Parathyroid adenoma (tissue), 2 donors: Measurements from ENCODE around the gene ARHGAP24.

ENCODE experiments used
- H2AFZ ChIP-seq: fragments of 300-600 bp; sonication (generic); one replicate; pipeline ENCODE4 v1.7.0; 2017; ENCODE audit warnings: antibody characterized with exemption, mild to moderate bottlenecking
- H3K27ac ChIP-seq: fragments of 300-600 bp; sonication (generic); one replicate; pipeline ENCODE4 v1.7.0; 2017
- H3K27me3 ChIP-seq: fragments of 300-600 bp; sonication (generic); one replicate; pipeline ENCODE4 v1.7.0; 2017; ENCODE audit warnings: low read length; ENCODE audit not compliant: control insufficient read depth, insufficient read depth
- H3K36me3 ChIP-seq: fragments of 300-600 bp; sonication (generic); one replicate; pipeline ENCODE4 v1.7.0; 2017; ENCODE audit warnings: low read length; ENCODE audit not compliant: control insufficient read depth, insufficient read depth
- H3K4me1 ChIP-seq: fragments of 300-600 bp; sonication (generic); one replicate; pipeline ENCODE4 v1.7.0; 2017; ENCODE audit warnings: control low read depth
- H3K4me2 ChIP-seq: fragments of 300-600 bp; sonication (generic); one replicate; pipeline ENCODE4 v1.7.0; 2017; ENCODE audit warnings: low read length
- H3K4me3 ChIP-seq: fragments of 300-600 bp; sonication (generic); one replicate; pipeline ENCODE4 v1.7.0; 2017; ENCODE audit warnings: low read depth, low read length
- H3K79me2 ChIP-seq: fragments of 300-600 bp; sonication (generic); one replicate; pipeline ENCODE4 v1.7.0; 2017; ENCODE audit warnings: control low read depth
- H3K9ac ChIP-seq: fragments of 300-600 bp; sonication (generic); one replicate; pipeline ENCODE4 v1.7.0; 2017; ENCODE audit warnings: mild to moderate bottlenecking
- H3K9me3 ChIP-seq: fragments of 300-600 bp; sonication (generic); one replicate; pipeline ENCODE4 v1.7.0; 2017; ENCODE audit warnings: low read length; ENCODE audit not compliant: control insufficient read depth
- TF ChIP-seq, protein P1 (sequence below): fragments of 300-600 bp; sonication (generic); IDR thresholded peaks from one replicate; pipeline ENCODE4 v1.7.0; 2017; ENCODE audit warnings: antibody characterized with exemption, mild to moderate bottlenecking
- donor health status: primary hyperparathyroidism.

The ARHGAP24 gene

DNA sequence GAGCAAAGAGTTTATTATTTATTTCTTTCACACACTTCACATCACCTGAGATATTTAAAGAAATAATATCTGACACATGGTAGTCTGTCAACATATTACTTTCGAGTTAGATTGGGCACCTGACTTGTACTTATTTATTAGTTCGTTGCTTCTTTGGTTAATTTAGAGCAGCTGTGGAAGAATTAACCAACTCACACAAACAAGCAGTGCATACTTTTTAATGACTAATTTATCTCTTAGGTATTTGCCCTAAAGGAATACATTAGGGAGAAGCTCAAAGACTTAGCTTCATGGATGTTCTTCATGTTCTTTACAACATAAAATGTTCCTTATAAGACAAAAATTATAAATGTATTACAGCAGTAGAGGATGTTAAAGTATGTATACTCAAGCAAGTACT, 242.9 kb downstream of the ARHGAP24 start:
- TF ChIP-seq, protein P1, sequence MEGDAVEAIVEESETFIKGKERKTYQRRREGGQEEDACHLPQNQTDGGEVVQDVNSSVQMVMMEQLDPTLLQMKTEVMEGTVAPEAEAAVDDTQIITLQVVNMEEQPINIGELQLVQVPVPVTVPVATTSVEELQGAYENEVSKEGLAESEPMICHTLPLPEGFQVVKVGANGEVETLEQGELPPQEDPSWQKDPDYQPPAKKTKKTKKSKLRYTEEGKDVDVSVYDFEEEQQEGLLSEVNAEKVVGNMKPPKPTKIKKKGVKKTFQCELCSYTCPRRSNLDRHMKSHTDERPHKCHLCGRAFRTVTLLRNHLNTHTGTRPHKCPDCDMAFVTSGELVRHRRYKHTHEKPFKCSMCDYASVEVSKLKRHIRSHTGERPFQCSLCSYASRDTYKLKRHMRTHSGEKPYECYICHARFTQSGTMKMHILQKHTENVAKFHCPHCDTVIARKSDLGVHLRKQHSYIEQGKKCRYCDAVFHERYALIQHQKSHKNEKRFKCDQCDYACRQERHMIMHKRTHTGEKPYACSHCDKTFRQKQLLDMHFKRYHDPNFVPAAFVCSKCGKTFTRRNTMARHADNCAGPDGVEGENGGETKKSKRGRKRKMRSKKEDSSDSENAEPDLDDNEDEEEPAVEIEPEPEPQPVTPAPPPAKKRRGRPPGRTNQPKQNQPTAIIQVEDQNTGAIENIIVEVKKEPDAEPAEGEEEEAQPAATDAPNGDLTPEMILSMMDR, result no peak
- H3K9ac ChIP-seq, result no peak overlapping the region
- no peaks in the 10 kb centered on the region for H3K4me1 ChIP-seq

DNA sequence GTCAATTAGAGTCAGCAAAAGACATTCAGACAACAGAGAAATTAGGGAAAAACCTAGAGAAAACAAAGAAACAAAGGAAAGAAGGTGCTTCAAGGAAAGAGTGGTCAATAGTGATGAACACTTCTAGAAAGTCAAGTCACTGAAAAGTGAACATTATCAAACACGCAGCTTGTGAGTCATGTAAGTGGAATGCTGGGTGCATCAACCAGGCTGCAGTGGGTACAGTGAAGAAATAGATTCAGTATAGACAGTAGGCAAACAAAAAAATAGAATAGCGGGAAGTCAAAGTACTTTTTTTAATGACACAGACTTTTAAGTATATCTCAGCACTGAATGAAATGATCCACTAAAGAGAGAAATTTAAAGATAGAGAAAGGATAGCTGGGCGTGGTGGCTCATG, 245.8 kb downstream of the ARHGAP24 start:
- H3K4me3 ChIP-seq, result no peak overlapping the region
- no peaks in the 10 kb centered on the region for H3K79me2 ChIP-seq
- no peaks in the 10 kb centered on the region for H3K4me1 ChIP-seq
- H3K36me3 ChIP-seq, result no peaks in the 10 kb centered on the region
- no peaks in the 10 kb centered on the region for H3K9me3 ChIP-seq
- no peak overlapping the region for H3K27ac ChIP-seq
- TF ChIP-seq, protein P1, result no peak
- no peak overlapping the region for H3K9ac ChIP-seq
- H3K27me3 ChIP-seq, result no peaks in the 10 kb centered on the region
- no peak overlapping the region for H2AFZ ChIP-seq
- no peak overlapping the region for H3K4me2 ChIP-seq

More for the DNA sequence above, 242.9 kb downstream of the ARHGAP24 start:
- Histone ChIP-seq H3K4me2 (no peak overlapping the region), H3K9me3 (no peaks in the 10 kb centered on the region), H2AFZ (no peak overlapping the region), H3K4me3 (no peak overlapping the region), H3K27me3 (no peaks in the 10 kb centered on the region), H3K27ac (no peak overlapping the region), H3K79me2 (no peaks in the 10 kb centered on the region), H3K36me3 (no peaks in the 10 kb centered on the region)

DNA sequence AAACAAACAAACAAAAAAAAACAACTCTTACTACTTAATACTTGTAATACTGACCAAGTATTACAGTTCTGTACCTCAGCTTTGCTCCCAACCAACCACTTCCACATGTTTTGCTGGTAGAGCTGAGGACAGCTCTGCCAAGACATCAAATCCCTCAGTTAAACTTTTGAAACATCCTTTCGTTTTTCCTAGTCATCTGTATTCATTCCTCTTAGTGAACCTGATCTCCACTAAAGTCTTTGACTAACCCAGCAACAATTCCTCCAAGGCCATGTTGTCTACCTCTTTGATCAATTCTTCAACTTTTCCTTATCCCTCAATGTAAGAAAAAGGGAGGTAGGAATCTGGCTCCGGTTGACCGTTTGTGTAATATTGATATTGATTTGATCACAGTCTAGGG, 247.5 kb downstream of the ARHGAP24 start:
- TF ChIP-seq, protein P1, result no peak
- H3K27ac ChIP-seq, result no peak overlapping the region
- no peaks in the 10 kb centered on the region for H3K27me3 ChIP-seq
- H3K4me3 ChIP-seq, result no peak overlapping the region
- no peak overlapping the region for H3K4me2 ChIP-seq
- no peak overlapping the region for H2AFZ ChIP-seq
- no peak overlapping the region for H3K9ac ChIP-seq
- H3K36me3 ChIP-seq, result no peaks in the 10 kb centered on the region
- no peaks in the 10 kb centered on the region for H3K9me3 ChIP-seq
- H3K4me1 ChIP-seq, result no peaks in the 10 kb centered on the region
- H3K79me2 ChIP-seq, result no peaks in the 10 kb centered on the region

DNA sequence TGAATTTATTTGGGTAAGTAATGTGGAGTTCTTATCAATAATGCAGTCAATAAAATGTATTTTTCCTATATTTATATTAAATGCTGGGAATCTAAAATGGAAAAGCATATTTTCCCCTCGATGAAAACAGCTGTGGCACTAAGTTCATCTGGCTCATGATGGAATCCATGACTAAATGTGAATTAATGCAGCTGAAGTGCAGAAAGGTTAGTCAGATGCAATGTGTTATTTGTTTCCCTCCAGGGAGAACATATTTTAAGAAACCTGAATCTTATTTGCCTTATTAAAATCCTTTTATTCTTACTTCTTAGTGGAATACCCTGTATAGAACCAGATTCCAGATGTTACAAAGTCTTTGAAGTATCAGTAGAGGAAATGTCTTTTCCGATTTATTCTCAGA, 247.9 kb downstream of the ARHGAP24 start:
- H3K27ac ChIP-seq, result no peak overlapping the region
- TF ChIP-seq, protein P1, result no peak
- H3K9ac ChIP-seq, result no peak overlapping the region
- H3K27me3 ChIP-seq, result no peaks in the 10 kb centered on the region
- H3K4me2 ChIP-seq, result no peak overlapping the region
- no peak overlapping the region for H2AFZ ChIP-seq
- H3K4me1 ChIP-seq, result no peaks in the 10 kb centered on the region
- no peaks in the 10 kb centered on the region for H3K36me3 ChIP-seq
- H3K9me3 ChIP-seq, result no peaks in the 10 kb centered on the region
- no peaks in the 10 kb centered on the region for H3K79me2 ChIP-seq
- H3K4me3 ChIP-seq, result no peak overlapping the region

DNA sequence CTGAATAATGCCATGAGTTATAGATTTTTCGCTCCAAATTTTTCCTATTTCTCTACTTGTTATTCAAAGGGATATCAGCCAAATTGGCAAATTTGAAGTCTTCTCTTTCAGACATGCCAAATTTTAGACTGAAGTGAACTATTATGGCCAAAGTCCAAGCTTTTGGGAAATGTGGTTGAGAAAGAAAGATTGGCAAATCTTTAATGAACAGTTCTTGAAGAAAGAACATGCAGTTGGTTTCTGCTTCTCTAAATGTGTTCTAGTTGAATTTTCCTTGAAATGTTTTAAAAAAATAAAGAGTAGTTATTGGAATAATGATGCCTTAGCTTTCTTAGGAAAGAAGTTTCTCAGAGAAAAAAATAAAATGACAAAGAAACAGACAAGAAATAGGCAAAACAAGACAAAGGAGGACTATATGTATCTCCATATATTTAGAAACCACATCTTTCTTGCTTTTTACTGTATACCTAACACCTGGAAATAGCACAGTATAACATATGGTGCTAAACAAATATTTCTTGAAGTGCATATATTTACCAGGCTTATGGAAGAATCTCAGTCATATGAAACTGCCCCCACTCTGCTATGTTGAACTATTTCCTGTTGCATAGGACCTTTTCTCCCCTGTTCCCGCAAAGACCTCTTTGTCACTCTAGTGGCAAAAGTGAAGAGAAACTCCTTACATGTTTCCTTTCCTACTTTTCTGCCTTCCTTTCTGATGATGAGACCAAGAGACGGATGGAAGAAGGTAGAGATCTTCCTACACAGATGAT, 250.0 kb downstream of the ARHGAP24 start:
- H3K4me1 ChIP-seq, result no peaks in the 10 kb centered on the region
- no peak overlapping the region for H2AFZ ChIP-seq
- H3K36me3 ChIP-seq, result no peaks in the 10 kb centered on the region
- no peaks in the 10 kb centered on the region for H3K9me3 ChIP-seq
- H3K27ac ChIP-seq, result no peak overlapping the region
- H3K4me2 ChIP-seq, result no peak overlapping the region
- TF ChIP-seq, protein P1, result no peak
- H3K4me3 ChIP-seq, result no peak overlapping the region
- H3K27me3 ChIP-seq, result no peaks in the 10 kb centered on the region
- no peak overlapping the region for H3K9ac ChIP-seq
- H3K79me2 ChIP-seq, result no peaks in the 10 kb centered on the region
